Activated CD8-positive, alpha-beta T cell treated with anti-CD3 and anti-CD28 coated beads for 36 hours (primary cell): ENCODE measurements around the gene CYFIP1. TPM values are rescaled to one million over a fixed set of nuclear protein-coding genes. Genes with fewer than 3 reads are reported as not detected.

Source experiments
- ATAC-seq: fragments of 200-7000 bp; cut with Tn5 transposase; one replicate; pipeline ENCODE4 v1.10.0; 2021; ENCODE audit warnings: mild to moderate bottlenecking, moderate library complexity
- CTCF ChIA-PET: fragments of 350-600 bp; sonication (Branson Sonifier 250); formaldehyde crosslinking; loops from one replicate; lab custom pipeline; 2021; ENCODE audit warnings: antibody characterized with exemption; lab: Charles Lee
- POLR2A ChIA-PET: fragments of 350-600 bp; sonication (Branson Sonifier 250); formaldehyde crosslinking; loops from one replicate; lab custom pipeline; 2021; ENCODE audit warnings: antibody characterized with exemption; lab: Charles Lee
- DNase-seq: peaks from one replicate; pipeline ENCODE4 v3.0.0-alpha.2; 2020
- H3K27ac Mint-ChIP-seq: one replicate; pipeline ENCODE4 v1.8.0; 2021; ENCODE audit warnings: mild to moderate bottlenecking, mixed read lengths
- H3K27me3 Mint-ChIP-seq: one replicate; pipeline ENCODE4 v1.8.0; 2021; ENCODE audit warnings: mixed read lengths
- H3K36me3 Mint-ChIP-seq: one replicate; pipeline ENCODE4 v1.8.0; 2021; ENCODE audit warnings: low read depth, mixed read lengths
- H3K4me1 Mint-ChIP-seq: one replicate; pipeline ENCODE4 v1.8.0; 2021; ENCODE audit warnings: low read depth, mixed read lengths
- H3K4me3 Mint-ChIP-seq: one replicate; pipeline ENCODE4 v1.8.0; 2021; ENCODE audit warnings: mild to moderate bottlenecking, moderate library complexity, mixed read lengths
- H3K9me3 Mint-ChIP-seq: one replicate; pipeline ENCODE4 v1.8.0; 2021; ENCODE audit warnings: mixed read lengths
- intact Hi-C: fragments of 100-400 bp; cut with micrococcal nuclease; formaldehyde crosslinking; loops from one replicate; pipeline ENCODE4 v1.10.0; 2022
- total RNA-seq, 2 experiments: library from RNA; stranded (reverse); gene quantifications; one replicate each; pipeline ENCODE4 v1.2.3, GENCODE V29; 2021
- TF ChIP-seq, protein P1 (sequence below): fragments of 200-600 bp; IDR thresholded peaks from one replicate; pipeline ENCODE4 v1.8.0; 2022; ENCODE audit warnings: antibody characterized with exemption, mild to moderate bottlenecking

The CYFIP1 gene
- total RNA-seq, 2 experiments from 2014 or later, result 10.4 to 11.6 TPM

DNA sequence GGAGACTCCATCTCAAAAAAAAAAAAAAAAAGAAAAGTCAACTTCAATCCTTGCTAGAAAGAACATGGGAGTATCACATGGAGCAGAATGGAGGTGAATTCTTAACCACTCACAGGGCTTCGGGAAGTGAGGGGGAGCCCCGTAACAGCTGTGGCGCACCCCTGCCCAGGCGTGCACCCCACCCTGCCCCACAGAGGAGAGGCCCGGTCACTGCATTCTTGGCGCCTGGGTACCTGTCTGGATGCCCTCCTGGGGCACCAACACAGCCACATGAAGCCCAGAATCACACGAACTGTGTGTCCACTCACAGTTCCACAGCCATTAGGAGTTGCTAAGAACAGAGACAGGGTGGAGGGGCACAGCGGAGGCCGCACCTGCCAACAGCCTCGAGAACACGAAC lies 89.9 kb downstream of the CYFIP1 start:
- Mint-ChIP-seq H3K9me3 (no peaks in the 10 kb centered on the region), H3K27me3 (no peaks in the 10 kb centered on the region), H3K27ac (no peak overlapping the region), H3K36me3 (no peaks in the 10 kb centered on the region), H3K4me3 (no peak overlapping the region), H3K4me1 (no peaks in the 10 kb centered on the region)
- POLR2A ChIA-PET, result no interaction called here
- ATAC-seq, result no peak
- TF ChIP-seq, protein P1, sequence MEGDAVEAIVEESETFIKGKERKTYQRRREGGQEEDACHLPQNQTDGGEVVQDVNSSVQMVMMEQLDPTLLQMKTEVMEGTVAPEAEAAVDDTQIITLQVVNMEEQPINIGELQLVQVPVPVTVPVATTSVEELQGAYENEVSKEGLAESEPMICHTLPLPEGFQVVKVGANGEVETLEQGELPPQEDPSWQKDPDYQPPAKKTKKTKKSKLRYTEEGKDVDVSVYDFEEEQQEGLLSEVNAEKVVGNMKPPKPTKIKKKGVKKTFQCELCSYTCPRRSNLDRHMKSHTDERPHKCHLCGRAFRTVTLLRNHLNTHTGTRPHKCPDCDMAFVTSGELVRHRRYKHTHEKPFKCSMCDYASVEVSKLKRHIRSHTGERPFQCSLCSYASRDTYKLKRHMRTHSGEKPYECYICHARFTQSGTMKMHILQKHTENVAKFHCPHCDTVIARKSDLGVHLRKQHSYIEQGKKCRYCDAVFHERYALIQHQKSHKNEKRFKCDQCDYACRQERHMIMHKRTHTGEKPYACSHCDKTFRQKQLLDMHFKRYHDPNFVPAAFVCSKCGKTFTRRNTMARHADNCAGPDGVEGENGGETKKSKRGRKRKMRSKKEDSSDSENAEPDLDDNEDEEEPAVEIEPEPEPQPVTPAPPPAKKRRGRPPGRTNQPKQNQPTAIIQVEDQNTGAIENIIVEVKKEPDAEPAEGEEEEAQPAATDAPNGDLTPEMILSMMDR, result no peak
- intact Hi-C loops, result no loop called here
- CTCF ChIA-PET, result no interaction called here
- DNase-seq, result no peak

DNA sequence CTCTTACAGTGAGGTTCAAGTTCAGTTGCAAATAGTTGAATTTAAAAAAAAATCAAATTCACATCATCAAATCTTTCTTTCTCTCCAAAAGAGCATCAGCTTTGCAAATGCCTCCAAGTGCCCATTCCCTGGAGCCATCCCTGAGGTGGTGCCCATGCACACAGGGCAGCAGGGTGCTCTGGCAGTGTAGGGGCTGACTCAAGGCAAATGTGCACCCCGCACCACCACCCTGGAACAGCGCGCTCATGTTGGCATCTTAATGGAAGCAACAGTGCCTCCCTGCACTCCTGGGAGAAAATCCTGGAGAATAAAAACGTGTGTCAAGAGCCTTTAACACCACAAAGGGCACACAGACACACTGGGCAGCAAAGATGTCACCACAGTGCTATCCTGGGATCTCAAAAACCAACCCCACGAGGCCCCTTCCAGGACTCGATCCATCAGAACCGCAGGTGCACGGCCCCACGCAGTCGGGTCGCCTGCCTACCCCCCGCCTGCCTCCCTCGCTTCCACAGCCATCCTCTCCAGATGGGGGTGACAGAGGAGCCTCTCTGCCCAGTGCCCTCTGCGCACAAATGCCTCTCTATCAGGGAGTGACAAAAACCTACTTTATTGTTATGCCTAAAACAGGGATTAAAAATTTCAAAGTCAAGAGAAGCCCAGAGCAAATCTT lies 90.9 kb downstream of the CYFIP1 start:
- TF ChIP-seq, protein P1, result no peak
- DNase-seq (no peak), ATAC-seq (no peak)
- no peaks in the 10 kb centered on the region for H3K27me3 Mint-ChIP-seq
- ChIA-PET CTCF (no interaction called here), POLR2A (no interaction called here)
- no peaks in the 10 kb centered on the region for H3K36me3 Mint-ChIP-seq
- intact Hi-C loops, result no loop called here
- H3K4me3 Mint-ChIP-seq, result no peak overlapping the region
- H3K9me3 Mint-ChIP-seq, result no peaks in the 10 kb centered on the region
- H3K27ac Mint-ChIP-seq, result no peak overlapping the region
- no peaks in the 10 kb centered on the region for H3K4me1 Mint-ChIP-seq

- no peaks in the 10 kb centered on the region for H3K36me3 Mint-ChIP-seq
- intact Hi-C loops, result no loop called here
- ATAC-seq (no peak), DNase-seq (no peak)
- TF ChIP-seq, protein P1, result no peak
- H3K4me1 Mint-ChIP-seq, result no peaks in the 10 kb centered on the region
- H3K27ac Mint-ChIP-seq, result no peak overlapping the region
- no peaks in the 10 kb centered on the region for H3K27me3 Mint-ChIP-seq
- ChIA-PET CTCF (no interaction called here), POLR2A (no interaction called here)
- H3K9me3 Mint-ChIP-seq, result no peaks in the 10 kb centered on the region
- no peak overlapping the region for H3K4me3 Mint-ChIP-seq
Measured at GRCh38 chr15:22888120-22888859, 91.9 kb downstream of the CYFIP1 start.

DNA sequence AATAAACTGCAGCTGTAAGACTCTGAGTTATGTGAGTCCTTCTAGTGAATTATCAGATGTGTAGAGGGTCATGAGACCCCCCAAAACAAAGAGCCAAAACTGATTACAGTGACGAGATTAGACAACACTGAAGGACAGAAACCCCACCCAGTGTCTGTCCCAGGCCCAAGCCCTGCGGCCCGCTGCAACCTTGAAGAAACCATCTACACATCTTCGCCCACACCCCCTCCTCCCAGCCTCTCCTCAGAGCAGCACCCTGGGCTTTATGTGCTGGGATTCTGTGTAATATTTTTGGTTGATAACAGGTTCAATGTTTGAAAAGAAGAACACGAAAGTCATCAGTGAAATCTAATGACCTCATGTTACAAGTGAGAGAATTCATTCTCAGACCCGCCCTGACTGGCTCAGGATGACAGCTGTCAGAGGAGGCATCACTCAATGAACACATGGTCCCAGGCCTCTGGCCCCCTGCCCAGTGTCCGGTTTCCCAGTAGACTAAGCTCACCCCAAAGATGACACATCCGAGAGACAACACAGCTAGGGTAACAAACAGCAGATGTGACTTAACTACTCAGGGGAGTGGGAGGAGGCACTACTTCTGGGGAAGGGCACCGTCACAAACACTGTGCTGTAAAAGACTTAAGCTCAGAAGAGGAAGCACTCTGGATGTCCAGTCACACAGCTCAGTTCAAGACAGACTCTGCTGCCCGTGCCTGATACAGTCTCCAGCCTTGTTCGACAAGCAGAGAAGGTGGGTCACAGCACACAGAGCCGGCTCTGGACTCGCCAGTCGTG lies 92.8 kb downstream of the CYFIP1 start:
- TF ChIP-seq, protein P1, result no peak
- Mint-ChIP-seq H3K4me3 (no peak overlapping the region), H3K36me3 (no peaks in the 10 kb centered on the region), H3K27me3 (no peaks in the 10 kb centered on the region), H3K9me3 (no peaks in the 10 kb centered on the region), H3K4me1 (no peaks in the 10 kb centered on the region), H3K27ac (no peak overlapping the region)
- ATAC-seq (no peak), DNase-seq (no peak)
- intact Hi-C loops, result no loop called here
- POLR2A ChIA-PET, result no interaction called here
- CTCF ChIA-PET, result no interaction called here

- POLR2A ChIA-PET, result no interaction called here
- Mint-ChIP-seq H3K36me3 (peaks cover 3% of the 10 kb centered on the region), H3K4me3 (no peak overlapping the region), H3K27me3 (no peaks in the 10 kb centered on the region), H3K27ac (no peak overlapping the region), H3K4me1 (peaks cover under 1% of the 10 kb centered on the region), H3K9me3 (no peaks in the 10 kb centered on the region)
- DNase-seq (no peak), ATAC-seq (no peak)
- intact Hi-C loops, result no loop called here
- CTCF ChIA-PET, result no interaction called here
- TF ChIP-seq, protein P1, result no peak
Measured at GRCh38 chr15:22885120-22885519, 95.0 kb downstream of the CYFIP1 start.
